Measurements from ENCODE around the gene GPR152.

GPR152 gene

DNA sequence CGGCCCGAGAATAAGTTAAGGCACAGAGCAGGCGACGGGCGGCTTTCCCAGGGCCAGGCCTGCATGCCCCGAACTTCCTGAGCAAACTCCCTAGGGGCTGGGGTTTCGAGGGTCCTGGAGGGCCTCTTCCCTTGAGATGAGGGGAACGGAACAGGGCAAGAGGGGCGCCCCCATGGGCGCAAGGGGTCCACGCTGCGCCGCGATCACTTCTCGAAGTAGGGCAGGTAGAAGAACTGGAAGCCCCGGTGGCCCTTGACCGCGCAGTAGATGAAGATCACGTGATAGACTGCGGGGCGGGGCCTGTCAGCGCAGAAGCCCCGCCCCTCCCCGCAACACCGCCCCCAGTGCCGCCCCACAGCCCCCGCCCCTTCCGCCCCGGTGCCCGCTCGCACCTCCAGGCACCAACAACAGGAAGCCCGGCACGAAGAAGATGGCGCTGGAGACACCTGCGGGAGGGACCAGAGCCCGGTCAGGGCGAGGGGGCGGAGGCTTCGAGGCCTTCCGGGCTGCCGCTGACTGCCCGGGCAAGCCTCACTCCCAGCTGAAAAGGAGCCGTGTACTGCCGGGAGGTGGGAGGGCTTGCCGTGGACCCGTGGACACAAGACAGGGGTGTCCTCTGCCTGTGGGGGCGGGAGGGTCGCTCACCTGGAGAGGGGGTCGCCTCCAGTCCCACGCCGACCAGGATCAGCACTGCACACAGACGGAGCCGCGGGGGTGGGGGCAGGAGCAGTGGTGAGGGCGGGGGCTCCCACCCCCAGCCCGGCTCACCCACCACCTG is 12.1 kb upstream of the GPR152 start:
- peak; percentile 90 for DNase-seq

DNA sequence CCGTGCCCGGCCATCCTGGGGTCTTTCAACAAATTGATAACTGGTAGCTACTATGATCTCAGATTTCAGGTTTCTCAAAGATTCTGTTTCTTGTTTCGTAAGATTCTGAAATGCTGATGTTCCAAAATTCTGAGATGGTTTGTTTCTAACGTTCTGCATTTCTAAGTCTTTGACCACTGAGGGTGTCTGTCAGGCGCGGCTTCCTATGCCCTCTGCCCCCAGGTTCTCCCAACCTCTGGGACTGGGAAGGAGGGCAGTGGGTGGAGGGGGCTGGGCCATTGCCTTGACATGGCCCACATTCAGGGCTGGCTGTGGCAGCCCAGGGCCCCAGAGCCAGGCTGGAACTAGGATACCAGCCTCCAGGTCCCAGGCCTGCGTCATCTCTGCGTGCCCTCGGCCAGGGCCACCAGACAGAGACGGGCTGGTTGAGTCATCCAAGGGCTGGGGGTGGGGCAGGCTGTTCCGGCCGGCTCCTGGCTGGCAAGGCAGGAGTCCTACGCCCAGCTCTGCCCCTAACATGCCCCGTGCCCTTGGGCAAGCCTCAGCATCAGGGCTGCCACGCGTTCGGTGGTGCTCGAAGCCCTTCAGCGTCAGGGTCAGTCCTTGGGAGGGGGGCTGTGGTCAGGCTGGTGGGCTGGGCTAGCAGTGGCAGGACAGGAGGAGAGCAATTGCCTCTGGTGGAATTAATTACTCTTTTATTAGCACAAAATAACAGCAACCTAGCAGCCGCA is 11.3 kb upstream of the GPR152 start:
- DNase-seq = no peak

DNA sequence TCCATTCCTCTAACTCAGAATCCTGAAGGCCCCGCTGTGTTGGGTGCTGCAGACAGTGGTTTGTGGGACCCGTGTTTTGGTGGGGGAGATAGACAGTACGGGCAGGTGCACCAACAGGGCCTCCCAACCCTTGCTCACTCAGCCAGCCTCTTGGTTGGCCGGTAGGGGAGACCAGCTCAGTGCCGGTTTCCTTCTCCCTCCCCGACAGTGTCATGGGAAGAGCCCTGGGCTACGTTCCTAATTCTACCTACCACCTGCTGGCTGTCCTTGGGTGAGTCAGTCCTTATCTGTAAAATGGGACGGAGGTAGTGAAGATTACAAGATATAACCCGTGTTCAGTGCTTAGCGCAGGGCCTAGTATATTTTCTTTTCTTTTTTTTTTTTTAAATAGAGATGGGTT is 10.7 kb upstream of the GPR152 start:
- DNase-seq = no peak

- no peak for DNase-seq
Measured at GRCh38 chr11:67458266-67458665, 5.7 kb upstream of the GPR152 start.

GRCh38 chr11:67457453-67457852 is 4.9 kb upstream of the GPR152 start:
- no peak for DNase-seq

DNA sequence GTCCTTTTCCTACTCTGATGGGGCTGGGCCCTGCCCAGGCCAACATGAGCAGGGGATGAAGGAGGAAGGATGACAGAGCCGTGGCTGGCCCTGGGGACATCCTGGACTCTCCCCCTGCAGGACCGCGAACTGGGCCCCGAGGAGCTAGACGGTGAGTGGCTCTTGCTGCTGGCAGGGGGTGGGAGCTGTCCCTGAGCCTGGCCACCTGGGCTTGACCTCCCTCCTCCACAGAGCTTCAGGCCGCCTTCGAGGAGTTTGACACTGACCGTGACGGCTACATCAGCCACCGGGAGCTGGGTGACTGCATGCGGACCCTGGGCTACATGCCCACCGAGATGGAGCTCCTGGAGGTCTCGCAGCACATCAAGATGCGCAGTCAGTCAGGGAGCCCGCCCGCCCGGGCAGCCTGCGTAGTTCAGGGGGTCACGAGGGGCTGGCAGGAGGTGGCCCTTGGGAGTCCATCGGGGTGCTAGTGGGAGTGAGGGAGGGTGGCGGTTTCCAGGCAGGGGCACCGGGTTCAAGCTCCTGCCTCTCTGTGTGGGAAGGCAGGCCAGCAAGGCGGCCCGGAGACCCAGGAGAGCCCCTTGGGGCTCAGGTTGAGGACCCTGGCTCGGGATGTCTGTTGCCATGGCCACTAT is 3.7 kb upstream of the GPR152 start:
- no peak for DNase-seq

GRCh38 chr11:67455054-67455453 is 2.5 kb upstream of the GPR152 start, which contains the start of gene CABP4:
Gene CABP4 (plus strand): TSS chr11:67455354. CDS start chr11:67455424, 70 bp downstream.
- DNase-seq = no peak

- no peak for DNase-seq
Measured at GRCh38 chr11:67453816-67454732, 1.5 kb upstream of the GPR152 start.

GRCh38 chr11:67451658-67451976 is 912 bp downstream of the GPR152 start:
- no peak for DNase-seq

DNA sequence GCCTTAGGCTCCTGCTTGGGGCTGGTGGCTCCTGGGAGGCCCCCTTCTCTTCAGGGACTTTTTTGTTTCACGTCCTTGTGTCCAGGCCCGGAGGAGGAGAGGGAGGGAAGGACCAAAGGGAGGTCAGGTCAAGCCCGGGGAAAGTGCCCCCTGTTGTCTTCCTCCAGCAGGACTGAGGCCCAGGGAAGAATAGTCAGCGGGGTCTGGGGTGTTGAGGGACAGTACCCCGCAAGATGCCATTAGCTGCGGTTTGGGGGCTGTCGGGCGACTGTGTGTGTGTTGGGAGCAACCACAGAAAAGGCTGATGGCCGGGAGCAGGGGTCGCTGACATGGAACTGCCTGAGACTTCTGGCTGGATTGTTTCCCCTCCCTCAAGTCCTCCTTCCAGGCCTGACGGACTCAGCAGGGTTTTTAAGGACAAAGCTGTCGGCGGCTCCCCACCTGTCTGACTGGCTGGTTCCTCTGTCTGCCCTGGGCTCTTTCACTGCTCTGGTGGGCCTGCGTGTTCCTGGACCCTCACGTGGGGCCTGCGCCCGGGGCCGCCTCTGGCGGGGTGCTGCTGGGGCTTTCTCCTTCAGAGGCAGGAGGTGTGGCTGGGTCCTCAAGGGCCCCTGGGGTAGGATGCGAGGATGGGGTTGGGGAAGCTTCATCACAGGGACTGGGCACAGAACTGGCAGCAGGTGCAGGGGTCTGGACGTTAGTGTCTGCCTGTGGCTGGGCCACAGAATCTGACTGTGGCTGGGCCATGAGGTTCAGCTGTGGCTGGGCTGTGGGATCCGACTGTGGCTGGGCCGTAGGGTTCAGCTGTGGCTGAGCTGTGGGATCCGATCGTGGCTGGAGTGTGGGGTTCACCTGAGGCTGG is 1.5 kb downstream of the GPR152 start:
- no peak for DNase-seq

GRCh38 chr11:67449116-67449844 is 3.2 kb downstream of the GPR152 start:
- no peak for DNase-seq

DNA sequence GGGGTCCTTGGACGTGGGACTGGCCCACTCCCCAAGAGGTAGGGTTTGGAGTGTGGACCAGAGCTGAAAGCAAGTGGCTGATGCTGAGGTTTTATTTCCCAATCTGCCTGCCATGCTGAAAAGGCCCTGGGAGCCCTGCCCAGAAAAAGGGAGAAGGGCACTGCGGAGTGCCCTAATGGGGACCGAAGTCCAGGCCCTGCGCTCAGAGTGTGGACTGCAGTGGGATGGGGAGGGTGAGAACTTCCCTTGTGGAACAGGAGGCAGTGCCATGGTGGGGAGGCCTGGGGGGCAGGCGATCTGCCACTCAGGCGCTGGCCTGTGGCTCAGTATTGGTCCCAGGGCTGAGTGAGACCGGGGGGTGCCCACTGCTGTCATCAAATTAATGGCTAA is 4.3 kb downstream of the GPR152 start:
- DNase-seq = no peak

GRCh38 chr11:67445515-67445914 is 7.0 kb downstream of the GPR152 start:
- DNase-seq = no peak

- no peak for DNase-seq
Measured at GRCh38 chr11:67442504-67443404, 9.8 kb downstream of the GPR152 start.

- no peak for DNase-seq
Measured at GRCh38 chr11:67441731-67442351, 10.7 kb downstream of the GPR152 start.

- DNase-seq = no peak
Measured at GRCh38 chr11:67441098-67441563, 11.4 kb downstream of the GPR152 start.

- no peak for DNase-seq
Measured at GRCh38 chr11:67440229-67441097, 12.1 kb downstream of the GPR152 start.

Data from activated naive CD4-positive, alpha-beta T cell treated with Interleukin-2 at 50 U/mL for 16 hours (primary cell).